PC-9 (cell line): ENCODE data around the gene NBDY. TPM values are rescaled to one million over a fixed set of nuclear protein-coding genes. Genes with fewer than 3 reads are reported as not detected.
A peak's percentile ranks its signal among the peaks of the same experiment; 100 is the strongest.

Experiments
- BruUV-seq: library from RNA; stranded (reverse); fragments of 400-500 nt; replicated peaks from 2 replicates; lab custom pipeline; 2021; lab: Mats Ljungman, UMichigan
- CTCF ChIA-PET: fragments of 300-600 bp; sonication (Branson Sonifier 250); formaldehyde crosslinking; loops from one replicate; lab custom pipeline; 2022; ENCODE audit warnings: antibody characterized with exemption; lab: Charles Lee
- POLR2A ChIA-PET: fragments of 300-600 bp; sonication (Branson Sonifier 250); formaldehyde crosslinking; loops from one replicate; lab custom pipeline; 2022; ENCODE audit warnings: antibody characterized with exemption; ENCODE audit not compliant: unreplicated experiment; lab: Charles Lee
- DNase-seq, 2 experiments: peaks; one replicate each; pipeline versions ENCODE4 v3.0.0 to v3.0.0-alpha.2; 2015 to 2022; ENCODE audit warnings: mixed read lengths in 1 of 2
- H2AFZ ChIP-seq: fragments of 200-600 bp; sonication (generic); 2 replicates; pipeline ENCODE4 v1.8.1; 2017; ENCODE audit warnings: antibody characterized with exemption
- H3F3A ChIP-seq: fragments of 200-600 bp; sonication (generic); 2 replicates; pipeline ENCODE4 v1.8.1; 2017; ENCODE audit warnings: antibody characterized with exemption, mild to moderate bottlenecking, low read depth; ENCODE audit not compliant: insufficient read depth
- H3K27ac ChIP-seq: fragments of 200-600 bp; sonication (generic); 2 replicates; pipeline ENCODE4 v1.6.1; 2016; ENCODE audit warnings: mixed run types
- H3K27me3 ChIP-seq: fragments of 200-600 bp; sonication (generic); 2 replicates; pipeline ENCODE4 v1.6.1; 2016; ENCODE audit warnings: low read depth, mixed run types; ENCODE audit not compliant: insufficient read depth
- H3K36me3 ChIP-seq: fragments of 200-600 bp; sonication (generic); 2 replicates; pipeline ENCODE4 v1.6.1; 2016; ENCODE audit warnings: low read depth, mixed run types
- H3K4me1 ChIP-seq: fragments of 200-600 bp; sonication (generic); replicated peaks from 2 replicates; pipeline ENCODE4 v1.6.1; 2016; ENCODE audit warnings: mixed run types; ENCODE audit not compliant: insufficient read depth
- H3K4me2 ChIP-seq: fragments of 200-600 bp; sonication (generic); 2 replicates; pipeline ENCODE4 v1.6.1; 2017; ENCODE audit warnings: mixed run types
- H3K4me3 ChIP-seq: fragments of 200-600 bp; sonication (generic); 2 replicates; pipeline ENCODE4 v1.6.1; 2016; ENCODE audit warnings: mixed run types
- H3K79me2 ChIP-seq: fragments of 200-600 bp; sonication (generic); 2 replicates; pipeline ENCODE4 v1.6.1; 2017; ENCODE audit warnings: low read depth, mixed run types
- H3K9me2 ChIP-seq: fragments of 200-600 bp; sonication (generic); 2 replicates; pipeline ENCODE4 v1.8.1; 2017; ENCODE audit warnings: mild to moderate bottlenecking; ENCODE audit not compliant: insufficient read depth
- H3K9me3 ChIP-seq: fragments of 200-600 bp; sonication (generic); 2 replicates; pipeline ENCODE4 v1.8.1; 2016; ENCODE audit warnings: low read depth; ENCODE audit not compliant: insufficient read depth
- H4K20me1 ChIP-seq: fragments of 200-600 bp; sonication (generic); 2 replicates; pipeline ENCODE4 v1.8.1; 2017; ENCODE audit not compliant: insufficient read depth
- CTCF ChIP-seq: fragments of 200-600 bp; sonication (generic); conservative IDR thresholded peaks from 2 replicates; pipeline ENCODE4 v1.6.1; 2017; ENCODE audit warnings: mixed run types, antibody characterized with exemption, mild to moderate bottlenecking, moderate library complexity
- EZH2 ChIP-seq: fragments of 200-600 bp; sonication (generic); IDR thresholded peaks from 2 replicates; pipeline ENCODE4 v1.8.0; 2017; ENCODE audit warnings: antibody characterized with exemption, low read depth
- intact Hi-C: fragments of 100-400 bp; cut with micrococcal nuclease; formaldehyde crosslinking; loops from one replicate; pipeline ENCODE4 v1.10.0; 2022; ENCODE audit not compliant: unreplicated experiment
- total RNA-seq: library from RNA; stranded (reverse); gene quantifications from 2 replicates; pipeline ENCODE4 v1.2.3, GENCODE V29; 2021

The NBDY gene
- total RNA-seq, 1 experiment from 2014 or later = 76.6 TPM

- intact Hi-C loops = loop anchor here (2.0 to 10.0 kb wide), 7 partner anchors 165 to 1013 kb away; partner anchors contain the start of genes KLF8, RRAGB and UBQLN2
Observed at GRCh38 chrX:56727531-56727930, 1.5 kb upstream of the NBDY start.

GRCh38 chrX:56728321-56728720, 722 bp upstream of the NBDY start:
- H3K9me2 ChIP-seq = no peaks in the 10 kb centered on the region
- ChIA-PET CTCF (interaction anchor here (0.5 to 3.7 kb wide), 9 partner anchors 10 to 1010 kb away, joined by 3 to 22 read pairs (median 4); no protein-coding TSS in a partner anchor), POLR2A (interaction anchor here (0.5 to 0.7 kb wide), 3 partner anchors 262 to 496 kb away, joined by 4 to 7 read pairs (median 6); no protein-coding TSS in a partner anchor)
- H3K9me3 ChIP-seq = no peaks in the 10 kb centered on the region
- no peaks in the 10 kb centered on the region for H3K27me3 ChIP-seq
- no peaks in the 10 kb centered on the region for H3K4me1 ChIP-seq
- no TSS peak for BruUV-seq
- H3K36me3 ChIP-seq = no peaks in the 10 kb centered on the region
- no peaks in the 10 kb centered on the region for H4K20me1 ChIP-seq
- H3K4me3 ChIP-seq = peak overlapping the region; percentile 66; the same call in 1 of the 2 replicates
- no peak overlapping the region for H3K27ac ChIP-seq
- TF ChIP-seq EZH2 (no peak), CTCF (no peak)
- intact Hi-C loops = loop anchor here (5.0 to 10.0 kb wide), 5 partner anchors 166 to 1014 kb away; partner anchors contain the start of genes RRAGB and UBQLN2
- no peak for DNase-seq
- peaks cover 21% of the 10 kb centered on the region for H3K79me2 ChIP-seq
- H3K4me2 ChIP-seq = peak overlapping the region; percentile 77
- no peak overlapping the region for H2AFZ ChIP-seq
- no peaks in the 10 kb centered on the region for H3F3A ChIP-seq

More at GRCh38 chrX:56727531-56727930, 1.5 kb upstream of the NBDY start:
- H4K20me1 ChIP-seq = no peaks in the 10 kb centered on the region
- BruUV-seq = no TSS peak
- no peak overlapping the region for H3K4me2 ChIP-seq
- CTCF ChIA-PET = interaction anchor here (1.1 to 3.7 kb wide), 5 partner anchors 11 to 479 kb away, joined by 3 to 22 read pairs (median 4); no protein-coding TSS in a partner anchor
- H3K79me2 ChIP-seq = peaks cover 21% of the 10 kb centered on the region
- H3K36me3 ChIP-seq = no peaks in the 10 kb centered on the region
- H3K4me3 ChIP-seq = no peak overlapping the region
- H3F3A ChIP-seq = no peaks in the 10 kb centered on the region
- H2AFZ ChIP-seq = no peak overlapping the region
- H3K9me2 ChIP-seq = no peaks in the 10 kb centered on the region
- no peak for TF ChIP-seq EZH2
- no peak for TF ChIP-seq CTCF
- H3K9me3 ChIP-seq = no peaks in the 10 kb centered on the region
- H3K4me1 ChIP-seq = no peaks in the 10 kb centered on the region
- POLR2A ChIA-PET = no interaction called here
- no peaks in the 10 kb centered on the region for H3K27me3 ChIP-seq
- H3K27ac ChIP-seq = no peak overlapping the region
- DNase-seq = no peak

- Histone ChIP-seq H3K27ac (no peak overlapping the region), H3K4me1 (no peaks in the 10 kb centered on the region), H3K4me3 (peak overlapping the region; percentile 66), H3K4me2 (peak overlapping the region; percentile 77), H3K9me2 (no peaks in the 10 kb centered on the region), H4K20me1 (0 out of 2 replicates have a peak, but pooled peaks cover 2% of the 10 kb centered on the region), H3K79me2 (peaks cover 23% of the 10 kb centered on the region), H3K27me3 (no peaks in the 10 kb centered on the region), H3F3A (no peaks in the 10 kb centered on the region), H3K9me3 (no peaks in the 10 kb centered on the region), H3K36me3 (no peaks in the 10 kb centered on the region), H2AFZ (no peak overlapping the region; the same call in 1 of the 2 replicates)
- intact Hi-C loops = loop anchor here (1.0 to 10.0 kb wide), 6 partner anchors 166 to 1014 kb away; partner anchors contain the start of genes RRAGB and UBQLN2
- TF ChIP-seq EZH2 = no peak
- CTCF ChIA-PET = interaction anchor here (0.5 to 3.7 kb wide), 9 partner anchors 10 to 1010 kb away, joined by 3 to 22 read pairs (median 4); no protein-coding TSS in a partner anchor
- BruUV-seq = no TSS peak
- peak in 1 of 2 experiments; percentile 29 for DNase-seq
- POLR2A ChIA-PET = interaction anchor here (0.5 to 0.7 kb wide), 6 partner anchors 10 to 1729 kb away, joined by 4 to 9 read pairs (median 6); no protein-coding TSS in a partner anchor
Observed at GRCh38 chrX:56728752-56729151, 291 bp upstream of the NBDY start.
